ENCODE data around the gene ZXDA.

GRCh38 chrX:57900975-57901374 is 9.3 kb downstream of the ZXDA start:
- TF ChIP-seq CTCF (conservative IDR thresholded peaks at IDR 0.05 in 1 of 2, IDR thresholded peaks at IDR 0.05 in 1 of 2; ENCODE audit: low read depth in 1 of 2, low read length in 2 of 2) (no peak), EZH2 (IDR thresholded peaks at IDR 0.05; ENCODE audit: low read length, missing control alignments) (no peak)
